Calu3 (cell line): Measurements from ENCODE around the gene ACSL1. TPM values are rescaled to one million over a fixed set of nuclear protein-coding genes. Genes with fewer than 3 reads are reported as not detected.

ENCODE experiments used
- BruUV-seq: library from RNA; stranded (reverse); fragments of 400-500 nt; replicated peaks from 2 replicates; lab custom pipeline; 2021; lab: Mats Ljungman, UMichigan
- CTCF ChIA-PET: fragments of 300-600 bp; sonication (Branson Sonifier 250); formaldehyde crosslinking; loops from one replicate; lab custom pipeline; 2022; ENCODE audit warnings: antibody characterized with exemption; lab: Charles Lee
- DNase-seq: peaks from one replicate; pipeline ENCODE4 v3.0.0; 2022
- H3K27ac Mint-ChIP-seq: one replicate; pipeline ENCODE4 v1.8.0; 2022; ENCODE audit warnings: mixed read lengths; ENCODE audit not compliant: unreplicated experiment
- H3K27me3 Mint-ChIP-seq: one replicate; pipeline ENCODE4 v1.8.0; 2022; ENCODE audit warnings: mixed read lengths; ENCODE audit not compliant: unreplicated experiment
- H3K36me3 Mint-ChIP-seq: one replicate; pipeline ENCODE4 v1.8.0; 2022; ENCODE audit warnings: mild to moderate bottlenecking, moderate library complexity, mixed read lengths; ENCODE audit not compliant: insufficient read depth, unreplicated experiment
- H3K4me1 Mint-ChIP-seq: one replicate; pipeline ENCODE4 v1.8.0; 2022; ENCODE audit warnings: mild to moderate bottlenecking, low read depth, mixed read lengths; ENCODE audit not compliant: unreplicated experiment
- H3K4me3 Mint-ChIP-seq: one replicate; pipeline ENCODE4 v1.8.0; 2022; ENCODE audit warnings: mild to moderate bottlenecking, low read depth, moderate library complexity, mixed read lengths; ENCODE audit not compliant: unreplicated experiment
- H3K9me3 Mint-ChIP-seq: one replicate; pipeline ENCODE4 v1.8.0; 2022; ENCODE audit warnings: low read depth, mixed read lengths; ENCODE audit not compliant: unreplicated experiment
- intact Hi-C: fragments of 100-400 bp; cut with micrococcal nuclease; formaldehyde crosslinking; loops from one replicate; pipeline ENCODE4 v1.10.0; 2022; ENCODE audit not compliant: unreplicated experiment
- total RNA-seq: library from RNA; stranded (reverse); gene quantifications from 2 replicates; pipeline ENCODE4 v1.2.3, GENCODE V29; 2022
- TF ChIP-seq, protein P1 (sequence below): fragments of 200-600 bp; IDR thresholded peaks from one replicate; pipeline ENCODE4 v1.8.0; 2022; ENCODE audit warnings: antibody characterized with exemption; ENCODE audit not compliant: unreplicated experiment

The ACSL1 gene
- total RNA-seq, 1 experiment from 2014 or later: 31.9 TPM

- no TSS peak for BruUV-seq
- H3K4me1 Mint-ChIP-seq: no peaks in the 10 kb centered on the region
- H3K27ac Mint-ChIP-seq: no peak overlapping the region
- CTCF ChIA-PET: interaction anchor here (0.7 kb wide), 1 partner anchor 63 kb away, joined by 7 read pairs; no protein-coding TSS in a partner anchor
- H3K9me3 Mint-ChIP-seq: no peaks in the 10 kb centered on the region
- intact Hi-C loops: no loop called here
- no peaks in the 10 kb centered on the region for H3K27me3 Mint-ChIP-seq
- no peak overlapping the region for H3K4me3 Mint-ChIP-seq
- TF ChIP-seq, protein P1, sequence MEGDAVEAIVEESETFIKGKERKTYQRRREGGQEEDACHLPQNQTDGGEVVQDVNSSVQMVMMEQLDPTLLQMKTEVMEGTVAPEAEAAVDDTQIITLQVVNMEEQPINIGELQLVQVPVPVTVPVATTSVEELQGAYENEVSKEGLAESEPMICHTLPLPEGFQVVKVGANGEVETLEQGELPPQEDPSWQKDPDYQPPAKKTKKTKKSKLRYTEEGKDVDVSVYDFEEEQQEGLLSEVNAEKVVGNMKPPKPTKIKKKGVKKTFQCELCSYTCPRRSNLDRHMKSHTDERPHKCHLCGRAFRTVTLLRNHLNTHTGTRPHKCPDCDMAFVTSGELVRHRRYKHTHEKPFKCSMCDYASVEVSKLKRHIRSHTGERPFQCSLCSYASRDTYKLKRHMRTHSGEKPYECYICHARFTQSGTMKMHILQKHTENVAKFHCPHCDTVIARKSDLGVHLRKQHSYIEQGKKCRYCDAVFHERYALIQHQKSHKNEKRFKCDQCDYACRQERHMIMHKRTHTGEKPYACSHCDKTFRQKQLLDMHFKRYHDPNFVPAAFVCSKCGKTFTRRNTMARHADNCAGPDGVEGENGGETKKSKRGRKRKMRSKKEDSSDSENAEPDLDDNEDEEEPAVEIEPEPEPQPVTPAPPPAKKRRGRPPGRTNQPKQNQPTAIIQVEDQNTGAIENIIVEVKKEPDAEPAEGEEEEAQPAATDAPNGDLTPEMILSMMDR: no peak
- no peak for DNase-seq
- H3K36me3 Mint-ChIP-seq: no peaks in the 10 kb centered on the region
Measured at GRCh38 chr4:184856277-184856609, 30.5 kb upstream of the ACSL1 start.

GRCh38 chr4:184854673-184855072 is 28.9 kb upstream of the ACSL1 start:
- Mint-ChIP-seq H3K4me3 (no peak overlapping the region), H3K9me3 (no peaks in the 10 kb centered on the region), H3K27me3 (no peaks in the 10 kb centered on the region), H3K27ac (no peak overlapping the region), H3K4me1 (no peaks in the 10 kb centered on the region), H3K36me3 (no peaks in the 10 kb centered on the region)
- intact Hi-C loops: no loop called here
- CTCF ChIA-PET: no interaction called here
- DNase-seq: no peak
- no TSS peak for BruUV-seq
- TF ChIP-seq, protein P1: no peak

GRCh38 chr4:184853436-184853835 is 27.7 kb upstream of the ACSL1 start:
- TF ChIP-seq, protein P1: no peak
- CTCF ChIA-PET: no interaction called here
- no peak overlapping the region for H3K4me3 Mint-ChIP-seq
- no TSS peak for BruUV-seq
- DNase-seq: no peak
- H3K27me3 Mint-ChIP-seq: no peaks in the 10 kb centered on the region
- no peaks in the 10 kb centered on the region for H3K36me3 Mint-ChIP-seq
- no peaks in the 10 kb centered on the region for H3K9me3 Mint-ChIP-seq
- H3K27ac Mint-ChIP-seq: no peak overlapping the region
- intact Hi-C loops: no loop called here
- H3K4me1 Mint-ChIP-seq: no peaks in the 10 kb centered on the region

GRCh38 chr4:184851886-184852285 is 26.1 kb upstream of the ACSL1 start:
- intact Hi-C loops: no loop called here
- BruUV-seq: no TSS peak
- Mint-ChIP-seq H3K9me3 (no peaks in the 10 kb centered on the region), H3K27ac (no peak overlapping the region), H3K4me3 (no peak overlapping the region), H3K36me3 (no peaks in the 10 kb centered on the region), H3K4me1 (no peaks in the 10 kb centered on the region), H3K27me3 (no peaks in the 10 kb centered on the region)
- CTCF ChIA-PET: no interaction called here
- DNase-seq: no peak
- TF ChIP-seq, protein P1: no peak
